Measurements from ENCODE around the gene CRYGD.
"Not testable (repeated sequence)": the region's sequence is repeated elsewhere in the genome, so short reads cannot be mapped to it uniquely, and the experiment has no call there.

The CRYGD gene

GRCh38 chr2:208128136-208128535 is 3.8 kb upstream of the CRYGD start:
- no peak overlapping the region for H3K4me3 ChIP-seq (ENCODE audit: low read depth, low read length)
- no peak for TF ChIP-seq CTCF (IDR thresholded peaks at IDR 0.05; ENCODE audit: low read depth, low read length)

GRCh38 chr2:208127090-208127489 is 2.8 kb upstream of the CRYGD start:
- TF ChIP-seq CTCF (IDR thresholded peaks at IDR 0.05; ENCODE audit: low read depth, low read length) = no peak
- no peak overlapping the region for H3K4me3 ChIP-seq (ENCODE audit: low read depth, low read length)

- no peak overlapping the region for H3K4me3 ChIP-seq (ENCODE audit: low read depth, low read length)
- TF ChIP-seq CTCF (IDR thresholded peaks at IDR 0.05; ENCODE audit: low read depth, low read length) = no peak
Measured at GRCh38 chr2:208125251-208125650, 927 bp upstream of the CRYGD start.

GRCh38 chr2:208122248-208122647 is 2.1 kb downstream of the CRYGD start:
- TF ChIP-seq CTCF (IDR thresholded peaks at IDR 0.05; ENCODE audit: low read depth, low read length) = no peak
- H3K4me3 ChIP-seq (ENCODE audit: low read depth, low read length) = no peak overlapping the region

- TF ChIP-seq CTCF (IDR thresholded peaks at IDR 0.05; ENCODE audit: low read depth, low read length) = no peak
- H3K4me3 ChIP-seq (ENCODE audit: low read depth, low read length) = no peak overlapping the region
Measured at GRCh38 chr2:208118918-208119317, 5.4 kb downstream of the CRYGD start.

GRCh38 chr2:208117390-208117789 is 6.9 kb downstream of the CRYGD start:
- not testable (repeated sequence) for H3K4me3 ChIP-seq (ENCODE audit: low read depth, low read length)

GRCh38 chr2:208112969-208113368 is 11.4 kb downstream of the CRYGD start:
- no peak for TF ChIP-seq CTCF (IDR thresholded peaks at IDR 0.05; ENCODE audit: low read depth, low read length)
- no peak overlapping the region for H3K4me3 ChIP-seq (ENCODE audit: low read depth, low read length)

- not testable (repeated sequence) for H3K4me3 ChIP-seq (ENCODE audit: low read depth, low read length)
Measured at GRCh38 chr2:208112273-208112745, 12.0 kb downstream of the CRYGD start.
